ENCODE data around the gene YPEL2. TPM values are rescaled to one million over a fixed set of nuclear protein-coding genes. Genes with fewer than 3 reads are reported as not detected.

YPEL2 gene
- total RNA-seq, 4 donors from 2014 or later: 35.5 to 47.1 (median 40.6) TPM

DNA sequence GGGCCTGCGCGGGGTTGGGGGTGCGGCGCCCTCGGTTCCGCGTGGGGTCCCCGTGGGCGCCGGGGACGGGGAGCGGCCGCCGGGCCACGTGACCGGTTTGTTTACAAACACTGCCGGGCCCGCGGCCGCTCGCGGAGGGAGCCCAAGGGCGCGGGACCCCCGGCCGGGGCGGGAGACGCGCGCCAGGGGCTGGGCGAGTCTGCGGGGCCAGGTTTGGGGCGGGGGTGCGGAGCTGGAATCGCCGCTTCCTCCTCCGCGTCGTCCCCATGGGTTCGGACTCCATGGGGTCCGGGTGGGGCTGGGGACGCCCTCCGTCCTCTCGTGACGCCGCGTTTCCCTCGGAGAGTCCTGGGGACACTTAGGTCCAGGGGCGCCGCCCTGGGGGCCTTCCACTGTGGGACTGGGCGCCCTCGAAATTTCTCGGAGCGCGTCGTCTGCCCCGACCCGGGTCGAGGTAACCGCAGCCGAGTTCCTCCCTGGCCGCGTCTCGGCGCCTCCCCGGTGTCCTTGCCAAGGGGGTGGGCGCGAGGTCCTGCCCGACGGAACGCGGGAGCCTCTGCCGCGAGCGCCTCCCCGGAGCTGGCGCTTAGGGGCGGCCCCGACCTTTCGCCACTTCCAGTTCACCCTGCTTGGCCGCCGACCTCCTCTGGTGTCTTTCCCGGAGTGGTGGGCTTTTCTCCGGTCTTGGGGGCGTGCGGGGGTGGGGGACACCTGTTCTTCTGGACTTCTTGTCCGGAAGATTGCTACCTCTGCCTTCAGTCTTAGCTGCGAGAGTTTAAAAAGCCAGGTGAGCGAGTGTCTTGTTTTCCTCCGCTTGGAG is 684 bp downstream of the YPEL2 start:
- TF ChIP-seq, protein P1, sequence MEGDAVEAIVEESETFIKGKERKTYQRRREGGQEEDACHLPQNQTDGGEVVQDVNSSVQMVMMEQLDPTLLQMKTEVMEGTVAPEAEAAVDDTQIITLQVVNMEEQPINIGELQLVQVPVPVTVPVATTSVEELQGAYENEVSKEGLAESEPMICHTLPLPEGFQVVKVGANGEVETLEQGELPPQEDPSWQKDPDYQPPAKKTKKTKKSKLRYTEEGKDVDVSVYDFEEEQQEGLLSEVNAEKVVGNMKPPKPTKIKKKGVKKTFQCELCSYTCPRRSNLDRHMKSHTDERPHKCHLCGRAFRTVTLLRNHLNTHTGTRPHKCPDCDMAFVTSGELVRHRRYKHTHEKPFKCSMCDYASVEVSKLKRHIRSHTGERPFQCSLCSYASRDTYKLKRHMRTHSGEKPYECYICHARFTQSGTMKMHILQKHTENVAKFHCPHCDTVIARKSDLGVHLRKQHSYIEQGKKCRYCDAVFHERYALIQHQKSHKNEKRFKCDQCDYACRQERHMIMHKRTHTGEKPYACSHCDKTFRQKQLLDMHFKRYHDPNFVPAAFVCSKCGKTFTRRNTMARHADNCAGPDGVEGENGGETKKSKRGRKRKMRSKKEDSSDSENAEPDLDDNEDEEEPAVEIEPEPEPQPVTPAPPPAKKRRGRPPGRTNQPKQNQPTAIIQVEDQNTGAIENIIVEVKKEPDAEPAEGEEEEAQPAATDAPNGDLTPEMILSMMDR (IDR thresholded peaks at IDR 0.05): peak in 1 of 4 experiments; percentile 5
- no peak for TF ChIP-seq EP300 (IDR thresholded peaks at IDR 0.05)
- TF ChIP-seq POLR2AphosphoS5 (IDR thresholded peaks at IDR 0.05): peak; percentile 61
- peak; percentile 12 to 46 for TF ChIP-seq POLR2A (IDR thresholded peaks at IDR 0.05)
- peak; percentile 32 for ATAC-seq
- 0% methylated on average over 1 of the region's 90 CpGs; no CpG with 5 or more reads in 1 of the 2 donors for WGBS, 2 donors (ENCODE audit: low coverage in 1 of 2)
- peak overlapping the region; percentile 72 to 98 for H3K4me3 ChIP-seq
- H3K9me3 ChIP-seq: no peaks in the 10 kb centered on the region
- peak overlapping the region; percentile 95 to 99 (median 98) for H3K27ac ChIP-seq
- H3K36me3 ChIP-seq: no peaks in the 10 kb centered on the region
- no peaks in the 10 kb centered on the region for H3K27me3 ChIP-seq
- H3K4me1 ChIP-seq: peaks cover 6 to 75% (median 45%) of the 10 kb centered on the region in 3 donors

DNA sequence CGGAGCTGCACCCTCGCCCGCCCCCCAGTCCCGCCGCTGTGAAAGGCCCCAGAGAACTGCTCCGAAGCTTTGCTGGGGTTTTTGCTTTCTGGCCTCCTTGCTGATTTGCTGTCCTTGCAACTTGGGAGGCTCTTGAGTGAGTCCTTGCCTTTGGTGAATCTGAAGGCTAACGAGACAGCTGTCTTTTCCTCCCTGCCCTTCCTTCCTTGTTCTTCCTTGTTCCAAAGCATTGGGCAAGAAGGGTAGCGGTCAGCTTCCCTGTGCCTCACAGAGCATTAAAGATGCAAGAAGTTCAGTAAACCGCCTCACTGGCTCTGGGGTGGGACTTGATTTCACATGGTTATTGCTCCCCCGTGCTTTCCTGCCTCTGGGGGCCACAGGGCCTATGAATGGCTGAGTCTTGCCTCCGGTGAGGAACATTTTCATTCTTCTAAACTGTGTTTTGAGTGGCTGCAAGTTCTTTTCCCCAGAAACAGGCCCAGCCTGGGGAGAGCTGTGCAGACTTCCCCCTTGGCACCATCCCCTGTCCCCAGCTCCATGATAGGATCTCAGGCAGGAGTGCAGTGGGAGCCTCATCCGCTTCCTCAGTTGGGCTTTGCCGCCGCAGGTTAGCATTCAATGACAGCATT is 1.4 kb downstream of the YPEL2 start:
- no peaks in the 10 kb centered on the region for H3K36me3 ChIP-seq

DNA sequence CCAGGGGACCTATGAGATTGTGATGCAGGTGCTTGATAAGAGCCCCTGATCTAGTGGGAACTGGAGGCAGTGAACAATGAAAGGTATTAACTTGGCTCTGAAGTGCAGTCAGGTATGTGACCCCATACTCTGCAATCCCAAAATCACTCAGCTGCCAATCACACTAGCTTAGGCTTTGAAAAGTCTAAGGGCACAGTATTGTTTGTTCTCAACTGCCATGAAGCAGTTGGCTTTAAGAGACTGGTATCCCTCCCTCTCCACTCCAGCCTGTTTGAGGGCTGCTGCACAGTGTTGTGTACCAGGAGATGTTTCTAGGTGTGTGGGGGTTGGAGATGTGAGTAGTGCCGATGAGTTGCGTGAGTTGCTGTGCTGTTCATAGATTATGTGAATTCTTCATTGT is 2.4 kb downstream of the YPEL2 start:
- H3K36me3 ChIP-seq: no peaks in the 10 kb centered on the region
- no peak for ATAC-seq
- H3K4me3 ChIP-seq: peak overlapping the region; percentile 72 to 98
- peak overlapping the region in 3 of 4 donors; percentile 95 to 99 (median 98) for H3K27ac ChIP-seq
- H3K9me3 ChIP-seq: no peaks in the 10 kb centered on the region
- peaks cover 6 to 87% (median 54%) of the 10 kb centered on the region in 3 donors for H3K4me1 ChIP-seq
- TF ChIP-seq, protein P1 (IDR thresholded peaks at IDR 0.05): no peak
- TF ChIP-seq EP300 (IDR thresholded peaks at IDR 0.05) (no peak), POLR2A (IDR thresholded peaks at IDR 0.05) (no peak), POLR2AphosphoS5 (IDR thresholded peaks at IDR 0.05) (no peak)
- H3K27me3 ChIP-seq: no peaks in the 10 kb centered on the region
- 65 to 77% methylated on average over 2 of the region's 2 CpGs for WGBS, 2 donors (ENCODE audit: low coverage in 1 of 2)

More for the DNA sequence above, 1.4 kb downstream of the YPEL2 start:
- Histone ChIP-seq H3K4me1 (peaks cover 6 to 82% (median 49%) of the 10 kb centered on the region in 3 donors), H3K27ac (peak overlapping the region; percentile 95 to 99 (median 98)), H3K27me3 (no peaks in the 10 kb centered on the region), H3K9me3 (no peaks in the 10 kb centered on the region), H3K4me3 (peak overlapping the region; percentile 72 to 98)
- peak; percentile 5 for ATAC-seq
- TF ChIP-seq POLR2A (IDR thresholded peaks at IDR 0.05) (no peak), EP300 (IDR thresholded peaks at IDR 0.05) (no peak), POLR2AphosphoS5 (IDR thresholded peaks at IDR 0.05) (peak; percentile 53)
- TF ChIP-seq, protein P1 (IDR thresholded peaks at IDR 0.05): no peak
- 0 to 18% methylated on average over 2 of the region's 14 CpGs for WGBS, 2 donors (ENCODE audit: low coverage in 1 of 2)

DNA sequence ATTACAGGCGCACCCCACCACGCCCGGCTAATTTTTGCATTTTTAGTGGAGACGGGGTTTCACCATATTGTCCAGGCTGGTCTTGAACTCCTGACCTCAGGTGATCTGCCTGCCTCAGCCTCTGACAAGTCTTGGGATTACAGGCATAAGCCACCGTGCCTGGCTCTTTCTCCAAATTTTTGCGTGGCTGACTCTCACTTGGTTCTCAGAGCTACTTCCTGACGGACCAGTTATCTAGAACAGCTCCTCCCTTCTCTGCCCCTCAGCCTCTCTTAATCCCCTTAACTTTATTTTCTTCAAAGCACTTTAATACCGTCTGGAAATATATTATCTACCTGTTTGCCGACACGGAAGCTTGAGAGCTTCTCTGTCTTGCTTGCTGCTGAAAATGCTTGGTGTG is 4.2 kb downstream of the YPEL2 start:
- Histone ChIP-seq H3K4me1 (peaks cover 3 to 87% (median 45%) of the 10 kb centered on the region in 3 donors), H3K36me3 (no peaks in the 10 kb centered on the region), H3K27ac (peak overlapping the region in 3 of 4 donors; percentile 24 to 44 (median 42)), H3K9me3 (no peaks in the 10 kb centered on the region), H3K27me3 (no peaks in the 10 kb centered on the region), H3K4me3 (no peak overlapping the region)
- no peak for ATAC-seq
- TF ChIP-seq EP300 (IDR thresholded peaks at IDR 0.05) (no peak), POLR2A (IDR thresholded peaks at IDR 0.05) (no peak), POLR2AphosphoS5 (IDR thresholded peaks at IDR 0.05) (no peak)
- TF ChIP-seq, protein P1 (IDR thresholded peaks at IDR 0.05): no peak
- 82 to 93% methylated on average over 10 of the region's 10 CpGs for WGBS, 2 donors (ENCODE audit: low coverage in 1 of 2)
